Ammon's horn (tissue), 1 donor: ENCODE results near the gene OGFR.
A peak's percentile ranks its signal among the peaks of the same experiment; 100 is the strongest.

ENCODE experiments used
- DNase-seq: peaks from one replicate; pipeline ENCODE4 v3.0.0-alpha.2; 2016; ENCODE audit warnings: low spot score

OGFR gene

GRCh38 chr20:62799873-62800272 is 4.8 kb upstream of the OGFR start:
- no peak for DNase-seq

- DNase-seq = peak; percentile 68
Observed at GRCh38 chr20:62800314-62801259, 4.0 kb upstream of the OGFR start.

DNA sequence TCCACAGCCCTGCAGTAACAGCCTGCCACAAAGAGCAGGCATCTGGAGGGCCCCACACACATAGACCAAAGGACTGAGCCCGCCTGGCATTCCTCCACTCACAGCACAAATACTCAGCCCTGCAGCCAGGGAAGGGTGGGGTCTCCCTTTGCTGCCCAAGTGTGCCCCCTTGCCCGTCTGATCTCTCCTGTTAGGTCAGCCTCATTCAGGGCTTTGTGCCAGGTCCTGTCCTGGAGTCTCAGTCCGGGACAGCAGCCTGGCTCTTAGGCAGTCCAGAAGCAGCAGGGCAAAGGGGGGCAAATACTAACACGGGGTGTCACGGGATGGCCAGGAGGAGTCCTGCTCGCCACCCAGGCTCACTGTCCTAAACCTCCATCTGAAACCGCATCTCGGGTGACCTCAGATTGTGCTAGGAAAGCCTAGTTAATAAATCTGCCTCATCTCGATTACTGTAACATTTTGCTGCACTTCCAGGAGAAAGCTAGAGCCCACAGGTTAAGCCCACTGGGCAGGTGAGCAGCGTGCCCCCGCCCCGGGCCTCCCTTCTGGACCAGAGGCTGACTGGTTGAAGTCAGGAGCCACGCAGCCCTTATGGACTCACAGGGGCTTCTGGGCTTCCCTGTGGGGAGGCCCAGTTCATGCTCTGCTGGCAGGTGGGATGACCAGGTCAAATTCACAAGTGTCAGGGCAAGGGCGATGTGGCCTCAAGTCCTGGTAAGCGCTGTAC is 3.2 kb upstream of the OGFR start:
- DNase-seq = no peak

DNA sequence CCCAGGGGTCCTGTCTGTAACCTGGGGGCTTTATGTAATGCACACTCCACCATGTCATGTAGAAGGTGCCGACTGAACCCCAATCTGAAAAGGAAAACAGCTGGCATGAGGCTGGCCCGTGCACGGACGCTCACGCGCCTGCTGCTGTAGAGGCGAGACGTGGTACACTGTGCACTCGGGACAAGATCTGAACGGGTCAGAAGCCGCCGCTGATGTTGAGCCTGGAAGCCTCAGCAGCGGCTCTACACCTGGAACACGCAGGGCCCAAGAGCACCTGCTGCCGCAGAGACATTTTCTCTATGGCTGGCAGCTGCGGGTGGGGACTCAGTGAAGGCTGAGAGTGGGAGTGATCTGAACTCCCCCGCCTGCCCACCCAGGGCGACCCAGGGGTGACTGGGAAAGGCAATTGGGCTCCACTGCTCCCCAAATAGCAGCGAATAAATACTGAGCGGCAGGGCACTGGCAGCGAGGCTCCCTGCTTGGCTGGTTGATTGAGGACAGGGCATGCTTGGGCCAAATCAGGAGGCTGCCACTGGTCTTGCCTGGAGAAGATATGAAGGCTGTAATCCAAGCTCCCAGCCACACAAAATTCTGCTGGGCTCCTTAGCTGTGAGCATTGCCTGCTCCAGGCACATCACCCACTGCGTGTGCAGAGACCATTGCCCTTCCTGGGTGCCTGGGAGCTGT is 2.5 kb upstream of the OGFR start:
- DNase-seq = no peak

DNA sequence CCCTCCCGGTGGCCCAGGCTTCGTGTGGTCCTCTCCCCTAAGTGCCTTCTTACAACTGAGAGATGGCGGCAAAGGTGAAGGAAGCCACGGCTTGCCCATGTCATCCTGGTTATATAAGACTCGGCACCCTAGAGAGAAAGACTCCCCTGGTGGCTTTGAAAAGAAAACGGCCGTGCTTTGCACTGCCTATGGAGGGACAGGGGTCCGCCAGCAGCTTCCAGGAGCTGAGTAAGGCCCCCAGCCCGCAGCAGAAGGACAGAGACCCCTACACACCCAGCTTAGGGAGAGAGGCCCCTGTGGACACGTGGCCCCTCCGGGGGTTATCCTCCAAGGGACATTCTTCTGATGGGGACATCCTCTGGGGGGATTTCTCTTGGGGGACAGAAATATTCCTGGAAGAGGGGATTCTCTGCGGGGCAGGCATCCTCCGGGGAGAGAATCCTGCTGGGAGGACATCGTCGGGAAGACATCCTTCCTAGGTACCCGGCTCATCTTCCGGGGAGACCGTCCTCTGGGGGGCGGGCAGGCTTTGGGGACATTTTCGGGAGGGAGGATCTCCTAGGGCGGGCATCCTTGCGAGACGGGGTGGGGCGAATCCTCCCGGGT is 511 bp upstream of the OGFR start:
- DNase-seq = no peak

GRCh38 chr20:62805155-62805710 is 598 bp downstream of the OGFR start:
- DNase-seq = no peak

GRCh38 chr20:62805711-62806382 is 1.2 kb downstream of the OGFR start:
- DNase-seq = no peak

GRCh38 chr20:62806383-62807050 is 1.9 kb downstream of the OGFR start:
- DNase-seq = no peak

- DNase-seq = no peak
Observed at GRCh38 chr20:62807444-62808210, 3.0 kb downstream of the OGFR start.

DNA sequence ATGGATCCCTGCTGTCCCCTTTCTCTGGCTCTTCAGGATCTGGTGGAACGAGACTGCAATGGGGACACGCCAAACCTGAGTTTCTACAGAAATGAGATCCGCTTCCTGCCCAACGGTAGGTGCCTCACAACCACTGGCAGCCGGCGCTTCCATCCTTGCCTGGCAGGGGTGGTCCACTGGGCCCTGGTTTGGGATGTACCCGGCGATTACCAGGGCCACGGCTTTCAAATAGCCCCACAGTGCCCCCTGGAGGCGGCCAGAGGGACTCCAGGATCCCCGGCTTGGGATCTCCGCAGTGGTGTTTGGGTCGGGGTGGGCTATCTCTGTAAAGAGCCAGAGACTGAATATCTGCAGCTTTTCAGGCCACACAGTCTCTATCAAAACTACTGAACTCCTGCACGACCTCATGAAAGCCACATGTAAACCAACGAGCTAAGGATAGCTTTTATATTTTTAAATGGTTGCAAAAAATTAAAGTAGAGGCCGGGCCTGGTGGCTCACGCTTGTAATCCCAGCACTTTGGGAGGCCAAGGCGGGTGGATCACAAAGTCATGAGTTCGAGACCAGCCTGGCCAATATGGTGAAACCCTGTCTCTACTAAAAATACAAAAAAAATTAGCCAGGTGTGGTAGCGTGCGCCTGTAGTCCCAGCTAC is 3.7 kb downstream of the OGFR start:
- no peak for DNase-seq

DNA sequence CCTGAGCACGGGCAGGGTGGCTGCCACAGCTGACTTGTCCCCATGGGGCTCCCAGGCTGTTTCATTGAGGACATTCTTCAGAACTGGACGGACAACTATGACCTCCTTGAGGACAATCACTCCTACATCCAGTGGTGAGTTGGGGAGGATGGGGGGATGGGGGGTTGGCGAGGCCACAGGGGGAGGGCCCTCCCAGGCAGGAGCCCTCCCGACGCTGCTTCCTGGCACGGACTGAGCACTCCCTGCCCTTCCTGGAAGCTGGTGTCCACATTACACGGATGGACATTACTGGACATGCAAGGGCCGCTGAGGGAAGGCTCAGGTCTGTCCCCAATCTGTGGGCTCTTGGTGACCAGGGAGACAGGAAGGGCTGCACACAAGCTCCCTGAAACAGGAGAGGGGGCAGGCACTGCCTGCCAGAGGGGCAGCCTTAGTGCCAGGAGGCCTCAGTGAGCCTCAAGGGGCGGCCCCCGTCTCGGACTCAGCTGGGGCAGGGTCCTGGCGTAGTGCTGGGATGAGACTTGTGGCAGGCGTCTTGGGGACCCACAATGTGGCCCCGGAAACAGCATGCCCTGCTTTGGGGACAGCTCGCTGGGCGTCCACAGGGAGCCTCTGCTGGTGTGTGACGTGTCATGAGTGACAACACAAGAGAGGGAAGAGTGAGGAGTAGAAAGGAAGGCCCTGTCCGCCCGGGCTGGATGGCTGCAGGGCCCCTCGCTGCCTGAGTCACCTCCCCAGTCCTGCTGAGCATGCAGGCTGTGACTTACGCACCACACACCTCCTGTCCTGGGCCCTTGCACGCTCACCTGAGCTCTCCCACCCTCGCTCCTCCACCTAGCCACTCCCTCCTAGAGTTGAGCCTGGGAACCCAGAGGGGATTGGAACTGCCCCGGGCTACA is 5.1 kb downstream of the OGFR start:
- no peak for DNase-seq

DNA sequence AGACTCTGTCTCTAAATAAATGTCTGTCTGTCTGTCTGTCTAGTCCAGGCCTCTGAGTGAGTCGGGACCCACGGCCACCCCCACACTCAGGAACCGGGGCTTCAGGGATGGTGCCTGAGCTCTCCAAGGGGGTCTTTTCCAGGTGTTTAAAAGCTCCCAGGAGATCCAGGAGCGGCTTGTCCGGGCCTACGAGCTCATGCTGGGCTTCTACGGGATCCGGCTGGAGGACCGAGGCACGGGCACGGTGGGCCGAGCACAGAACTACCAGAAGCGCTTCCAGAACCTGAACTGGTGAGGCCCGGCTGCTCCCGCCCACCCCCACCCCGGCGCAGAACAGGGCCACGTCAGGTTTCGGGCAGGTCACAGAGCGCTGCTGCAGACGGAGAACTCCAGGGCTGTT is 6.7 kb downstream of the OGFR start:
- DNase-seq = no peak

- DNase-seq = no peak
Observed at GRCh38 chr20:62811720-62812119, 7.1 kb downstream of the OGFR start.

GRCh38 chr20:62812181-62812906 is 7.7 kb downstream of the OGFR start:
- no peak for DNase-seq

GRCh38 chr20:62812907-62813200 is 8.2 kb downstream of the OGFR start:
- no peak for DNase-seq

DNA sequence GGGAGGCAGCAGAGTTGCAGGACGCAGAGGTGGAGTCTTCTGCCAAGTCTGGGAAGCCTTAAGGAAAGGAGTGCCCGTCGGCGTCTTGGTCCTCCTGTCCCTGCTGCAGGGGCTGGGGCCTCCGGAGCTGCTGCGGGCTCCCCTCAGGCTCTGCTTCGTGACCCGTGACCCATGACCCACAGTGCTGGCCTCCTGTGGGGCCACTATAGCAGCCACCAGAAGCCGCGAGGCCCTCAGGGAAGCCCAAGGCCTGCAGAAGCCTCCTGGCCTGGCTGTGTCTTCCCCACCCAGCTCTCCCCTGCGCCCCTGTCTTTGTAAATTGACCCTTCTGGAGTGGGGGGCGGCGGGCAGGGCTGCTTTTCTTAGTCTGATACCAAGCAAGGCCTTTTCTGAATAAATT is 9.0 kb downstream of the OGFR start:
- DNase-seq = no peak

- no peak for DNase-seq
Observed at GRCh38 chr20:62814060-62814708, 9.5 kb downstream of the OGFR start.

- no peak for DNase-seq
Observed at GRCh38 chr20:62814709-62815065, 10.1 kb downstream of the OGFR start.
